Activated CD8-positive, alpha-beta memory T cell treated with anti-CD3 and anti-CD28 coated beads, Interleukin-2, amount 50 U/mL, for 48 hours (primary cell): ENCODE measurements around the gene EML3.
"Not testable (repeated sequence)": the region's sequence is repeated elsewhere in the genome, so short reads cannot be mapped to it uniquely, and the experiment has no call there.

Experiments used
- DNase-seq: peaks from one replicate; pipeline ENCODE4 v3.0.0-alpha.2; 2020

The EML3 gene

GRCh38 chr11:62570903-62571302 is 41.7 kb downstream of the EML3 start:
- DNase-seq, result not testable (repeated sequence)

GRCh38 chr11:62569611-62570010 is 43.0 kb downstream of the EML3 start:
- no peak for DNase-seq

- no peak for DNase-seq
These were observed 45.4 kb downstream of the EML3 start for GRCh38 chr11:62567018-62567633.

- DNase-seq, result no peak
These were observed 46.3 kb downstream of the EML3 start for GRCh38 chr11:62566247-62566646.

GRCh38 chr11:62565100-62565802 is 47.3 kb downstream of the EML3 start:
- no peak for DNase-seq

GRCh38 chr11:62561677-62562230 is 50.8 kb downstream of the EML3 start:
- DNase-seq, result not testable (repeated sequence)

- DNase-seq, result peak; percentile 75
These were observed 51.9 kb downstream of the EML3 start for GRCh38 chr11:62560566-62561103.

GRCh38 chr11:62559626-62560025 is 52.9 kb downstream of the EML3 start:
- not testable (repeated sequence) for DNase-seq

- DNase-seq, result no peak
These were observed 53.4 kb downstream of the EML3 start for GRCh38 chr11:62559204-62559603.

- DNase-seq, result no peak
These were observed 53.9 kb downstream of the EML3 start for GRCh38 chr11:62558669-62559068.

GRCh38 chr11:62556875-62557631 is 55.5 kb downstream of the EML3 start:
- DNase-seq, result peak; percentile 80

- peak; percentile 89 for DNase-seq
These were observed 56.3 kb downstream of the EML3 start for GRCh38 chr11:62556108-62556874.

- peak; percentile 73 for DNase-seq
These were observed 57.0 kb downstream of the EML3 start for GRCh38 chr11:62555464-62556107.

- no peak for DNase-seq
These were observed 58.0 kb downstream of the EML3 start for GRCh38 chr11:62554387-62555167.

- no peak for DNase-seq
These were observed 58.7 kb downstream of the EML3 start for GRCh38 chr11:62553839-62554361.

- DNase-seq, result peak; percentile 66
These were observed 59.3 kb downstream of the EML3 start for GRCh38 chr11:62553080-62553838.

GRCh38 chr11:62552485-62553079 is 60.0 kb downstream of the EML3 start:
- no peak for DNase-seq
